K562 (cell line): ENCODE results near the gene MMAB. TPM values are rescaled to one million over a fixed set of nuclear protein-coding genes. Genes with fewer than 3 reads are reported as not detected.

Experiments
- CC2D1A ChIP-seq: fragments of 450-650 bp; IDR thresholded peaks from 2 replicates; pipeline ENCODE4 v1.6.1; 2017; ENCODE audit warnings: mild to moderate bottlenecking
- DIDO1 ChIP-seq: fragments of 450-650 bp; IDR thresholded peaks from 2 replicates; pipeline ENCODE4 v1.6.1; 2016; ENCODE audit warnings: low read depth, missing biosample characterization, missing genetic modification characterization
- DPF2 ChIP-seq: fragments of 450-650 bp; IDR thresholded peaks from 2 replicates; pipeline ENCODE4 v1.6.1; 2016
- EHMT2 ChIP-seq: fragments of 450-650 bp; IDR thresholded peaks from 2 replicates; pipeline ENCODE4 v1.6.1; 2018; ENCODE audit warnings: antibody characterized with exemption
- ELF1 ChIP-seq: fragments of 200-800 bp; sonication (Bioruptor generic); IDR thresholded peaks from 2 replicates; pipeline ENCODE4 v1.6.1; 2016; ENCODE audit warnings: missing genetic modification characterization, missing compliant biosample characterization
- ELF4 ChIP-seq: fragments of 450-650 bp; formaldehyde crosslinking; IDR thresholded peaks from 2 replicates; pipeline ENCODE4 v1.4.0; 2022; ENCODE audit warnings: missing genetic modification characterization
- MBD1 ChIP-seq: fragments of 250-450 bp; sonication (Bioruptor Pico); IDR thresholded peaks from 2 replicates; pipeline ENCODE4 v1.8.0; 2022; ENCODE audit warnings: inconsistent platforms
- NR2F6 ChIP-seq: fragments of 450-650 bp; formaldehyde crosslinking; IDR thresholded peaks from 2 replicates; pipeline ENCODE4 v1.4.0; 2020; ENCODE audit warnings: mild to moderate bottlenecking
- PATZ1 ChIP-seq: fragments of 250-450 bp; sonication (Bioruptor Pico); IDR thresholded peaks from 2 replicates; pipeline ENCODE4 v1.5.0; 2020; ENCODE audit warnings: mild to moderate bottlenecking, borderline replicate concordance
- REST ChIP-seq, 2 experiments: fragments of 450-650 bp; formaldehyde crosslinking in 1 of 2; IDR thresholded peaks; 2 replicates each; pipeline versions ENCODE4 v1.4.0 to v1.6.1; 2014 to 2020; ENCODE audit warnings: mild to moderate bottlenecking in 2 of 2, borderline replicate concordance in 1 of 2, low read depth in 1 of 2
- SOX6 ChIP-seq: fragments of 450-650 bp; IDR thresholded peaks from 2 replicates; pipeline ENCODE4 v1.6.1; 2014; ENCODE audit warnings: mild to moderate bottlenecking
- TCF15 ChIP-seq: fragments of 250-450 bp; sonication (Bioruptor Pico); IDR thresholded peaks from 2 replicates; pipeline ENCODE4 v1.8.0; 2022; ENCODE audit warnings: moderate library complexity, mild to moderate bottlenecking, inconsistent platforms
- UBTF ChIP-seq, 2 experiments: IDR thresholded peaks; 2 replicates each; pipeline ENCODE4 v1.6.1; 2012; ENCODE audit warnings: improper control_type of control experiment in 2 of 2, low read depth in 2 of 2, low read length in 2 of 2, borderline replicate concordance in 1 of 2
- polyA plus RNA-seq, 8 experiments: library from polyadenylated mRNA; depleted of rRNA in 4 of 8; stranded (reverse) in 5 of 8; unstranded in 3 of 8; fragments of >200 nt; fragmentation: Nextera tagmentation in 2 of 8; fragmentation: Illumina TruSeq in 1 of 8; extraction: Ambion mirVana in 2 of 8; extraction: Trizol in 1 of 8; gene quantifications; 2 replicates each; pipeline versions ENCODE4 v1.2.1 to v1.2.3, GENCODE V29; 2011 to 2014; ENCODE audit warnings: inconsistent platforms in 1 of 8, missing spikeins in 1 of 8
- total RNA-seq, 7 experiments: library from RNA; depleted of rRNA in 6 of 7; stranded (reverse); fragments of >200 nt in 6 of 7; fragmentation: Illumina TruSeq in 2 of 7; extraction: Trizol in 2 of 7; gene quantifications; 2 replicates each; pipeline versions ENCODE4 v1.2.1 to v1.2.3, GENCODE V29; 2011 to 2021; ENCODE audit warnings: low replicate concordance in 1 of 7

MMAB gene
- total and polyA plus RNA-seq, 9 of the 15 experiments (the other 6 are each of a cell fraction or from before 2014, with no cell fraction given): 9.5 to 76.1 (median 46.2) TPM

- TF ChIP-seq DIDO1 (tag) (no peak), TCF15 (CRISPR knock-in tag) (no peak), UBTF (IDR thresholded peaks at IDR 0.05; ENCODE audit: borderline replicate concordance in 1 of 2, low read depth in 2 of 2, low read length in 2 of 2) (no peak), SOX6 (no peak), EHMT2 (no peak), ELF4 (CRISPR knock-in tag) (no peak), MBD1 (CRISPR knock-in tag) (no peak), ELF1 (tag) (no peak), DPF2 (no peak), NR2F6 (CRISPR knock-in tag) (no peak), CC2D1A (no peak), REST (IDR thresholded peaks at IDR 0.05; ENCODE audit: borderline replicate concordance) (peak; percentile 66; the same call in 1 of the 2 replicates), REST (CRISPR knock-in tag; IDR thresholded peaks at IDR 0.05; ENCODE audit: low read depth) (no peak), PATZ1 (CRISPR knock-in tag) (no peak)
These were observed 24.6 kb upstream of the MMAB start (continued) for GRCh38 chr12:109597795-109598427.
